ENCODE measurements around the gene OR1A2.
"Not testable (repeated sequence)": the region's sequence is repeated elsewhere in the genome, so short reads cannot be mapped to it uniquely, and the experiment has no call there.

OR1A2 gene

DNA sequence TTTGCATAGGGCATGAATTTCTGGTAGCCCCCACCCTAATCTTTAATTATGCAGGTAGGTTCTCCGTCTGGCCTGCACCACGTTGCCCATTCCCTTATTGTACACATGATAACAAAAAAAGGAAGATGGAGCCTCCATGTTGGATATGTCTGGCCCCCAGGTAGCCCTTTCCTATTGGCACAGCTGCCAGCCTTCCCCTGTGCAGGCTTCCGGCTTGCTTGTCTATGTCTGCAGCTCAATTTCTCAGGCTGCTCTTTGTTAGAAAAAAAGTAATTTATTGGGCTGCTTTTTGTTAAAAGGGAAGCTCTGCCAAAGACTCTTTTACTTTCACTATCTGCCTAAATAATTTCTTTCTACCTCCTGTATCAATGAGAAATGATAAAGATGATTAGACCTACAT, 15.7 kb downstream of the OR1A2 start:
- TF ChIP-seq, protein P1, sequence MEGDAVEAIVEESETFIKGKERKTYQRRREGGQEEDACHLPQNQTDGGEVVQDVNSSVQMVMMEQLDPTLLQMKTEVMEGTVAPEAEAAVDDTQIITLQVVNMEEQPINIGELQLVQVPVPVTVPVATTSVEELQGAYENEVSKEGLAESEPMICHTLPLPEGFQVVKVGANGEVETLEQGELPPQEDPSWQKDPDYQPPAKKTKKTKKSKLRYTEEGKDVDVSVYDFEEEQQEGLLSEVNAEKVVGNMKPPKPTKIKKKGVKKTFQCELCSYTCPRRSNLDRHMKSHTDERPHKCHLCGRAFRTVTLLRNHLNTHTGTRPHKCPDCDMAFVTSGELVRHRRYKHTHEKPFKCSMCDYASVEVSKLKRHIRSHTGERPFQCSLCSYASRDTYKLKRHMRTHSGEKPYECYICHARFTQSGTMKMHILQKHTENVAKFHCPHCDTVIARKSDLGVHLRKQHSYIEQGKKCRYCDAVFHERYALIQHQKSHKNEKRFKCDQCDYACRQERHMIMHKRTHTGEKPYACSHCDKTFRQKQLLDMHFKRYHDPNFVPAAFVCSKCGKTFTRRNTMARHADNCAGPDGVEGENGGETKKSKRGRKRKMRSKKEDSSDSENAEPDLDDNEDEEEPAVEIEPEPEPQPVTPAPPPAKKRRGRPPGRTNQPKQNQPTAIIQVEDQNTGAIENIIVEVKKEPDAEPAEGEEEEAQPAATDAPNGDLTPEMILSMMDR (IDR thresholded peaks at IDR 0.05; ENCODE audit: control insufficient read depth, insufficient read depth, low read depth, low read length, missing control alignments): no peak
- H3K4me3 ChIP-seq (ENCODE audit: control insufficient read depth, low read depth, low read length): no peak overlapping the region
- DNase-seq (ENCODE audit: low read depth): no peak

DNA sequence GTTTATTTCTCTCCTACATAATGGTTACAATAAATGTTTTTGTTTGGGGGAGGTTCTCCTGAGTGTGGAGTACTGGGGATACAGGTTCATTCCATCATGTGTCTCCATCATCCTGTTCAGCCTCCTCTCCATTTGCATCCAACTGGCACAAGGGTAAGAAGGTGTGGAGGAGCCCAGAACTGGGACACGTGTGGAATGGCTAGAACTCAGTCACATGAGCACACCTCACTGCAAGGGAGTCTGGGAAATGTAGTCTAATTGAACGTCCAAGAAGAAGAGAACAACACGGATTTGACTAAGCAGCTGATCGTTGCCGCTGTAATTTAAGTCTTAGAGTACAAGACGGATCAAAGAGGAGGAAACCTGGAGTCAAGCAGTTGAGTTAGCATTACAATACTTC, 16.3 kb downstream of the OR1A2 start:
- no peak overlapping the region for H3K4me3 ChIP-seq (ENCODE audit: control insufficient read depth, low read depth, low read length)
- DNase-seq (ENCODE audit: low read depth): no peak
- TF ChIP-seq, protein P1 (IDR thresholded peaks at IDR 0.05; ENCODE audit: control insufficient read depth, insufficient read depth, low read depth, low read length, missing control alignments): no peak

GRCh38 chr17:3219978-3220377, 22.7 kb downstream of the OR1A2 start:
- H3K4me3 ChIP-seq (ENCODE audit: control insufficient read depth, low read depth, low read length); DNase-seq (ENCODE audit: low read depth): not testable (repeated sequence)

GRCh38 chr17:3221850-3222249, 24.5 kb downstream of the OR1A2 start:
- H3K4me3 ChIP-seq (ENCODE audit: control insufficient read depth, low read depth, low read length): no peak overlapping the region
- TF ChIP-seq, protein P1 (IDR thresholded peaks at IDR 0.05; ENCODE audit: control insufficient read depth, insufficient read depth, low read depth, low read length, missing control alignments): no peak
- DNase-seq (ENCODE audit: low read depth): no peak

GRCh38 chr17:3222505-3222904, 25.2 kb downstream of the OR1A2 start:
- TF ChIP-seq, protein P1 (IDR thresholded peaks at IDR 0.05; ENCODE audit: control insufficient read depth, insufficient read depth, low read depth, low read length, missing control alignments): no peak
- H3K4me3 ChIP-seq (ENCODE audit: control insufficient read depth, low read depth, low read length): no peak overlapping the region
- DNase-seq (ENCODE audit: low read depth): no peak

DNA sequence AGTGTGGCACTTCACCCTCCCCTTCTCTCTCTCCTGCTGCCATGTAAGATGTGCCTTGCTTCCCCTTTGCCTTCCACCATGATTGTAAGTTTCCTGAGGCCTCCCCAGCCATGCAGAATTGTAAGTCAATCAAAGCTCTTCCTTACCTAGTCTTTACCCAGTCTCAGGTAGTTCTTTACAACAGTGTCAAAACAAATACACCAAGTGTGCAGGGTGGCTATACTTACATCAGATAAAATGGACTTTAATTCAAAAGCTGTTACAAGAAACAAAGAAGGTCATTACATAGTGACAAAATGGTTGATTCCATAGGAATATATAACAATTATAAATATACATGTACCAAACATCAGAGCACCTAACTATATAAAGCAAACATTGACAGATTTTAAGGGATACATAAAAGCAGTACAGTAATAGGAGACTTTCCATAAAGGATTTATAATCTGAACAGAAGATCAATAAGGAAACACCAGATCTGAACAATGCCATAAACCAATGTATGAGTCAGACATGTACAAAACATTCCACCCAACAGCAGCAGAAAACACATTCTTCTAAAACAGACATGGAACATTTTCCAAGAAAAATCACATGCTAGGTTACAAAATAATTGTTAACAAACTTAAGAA, 27.5 kb downstream of the OR1A2 start:
- DNase-seq (ENCODE audit: low read depth); H3K4me3 ChIP-seq (ENCODE audit: control insufficient read depth, low read depth, low read length): not testable (repeated sequence)

- DNase-seq (ENCODE audit: low read depth); H3K4me3 ChIP-seq (ENCODE audit: control insufficient read depth, low read depth, low read length): not testable (repeated sequence)
Observed at GRCh38 chr17:3232300-3232699, 35.0 kb downstream of the OR1A2 start.

GRCh38 chr17:3238685-3239084, 41.4 kb downstream of the OR1A2 start:
- DNase-seq (ENCODE audit: low read depth); H3K4me3 ChIP-seq (ENCODE audit: control insufficient read depth, low read depth, low read length): not testable (repeated sequence)

DNA sequence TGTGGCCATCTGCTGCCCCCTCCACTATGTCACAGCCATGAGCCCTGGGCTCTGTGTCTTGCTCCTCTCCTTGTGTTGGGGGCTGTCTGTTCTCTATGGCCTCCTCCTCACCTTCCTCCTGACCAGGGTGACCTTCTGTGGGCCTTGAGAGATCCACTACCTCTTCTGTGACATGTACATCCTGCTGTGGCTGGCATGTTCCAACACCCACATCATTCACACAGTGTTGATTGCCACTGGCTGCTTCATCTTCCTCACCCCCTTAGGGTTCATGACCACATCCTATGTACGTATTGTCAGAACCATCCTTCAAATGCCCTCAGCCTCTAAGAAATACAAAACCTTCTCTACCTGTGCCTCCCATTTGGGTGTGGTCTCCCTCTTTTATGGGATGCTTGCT, 43.7 kb downstream of the OR1A2 start:
- DNase-seq (ENCODE audit: low read depth): not testable (repeated sequence)

GRCh38 chr17:3244841-3245240, 47.5 kb downstream of the OR1A2 start:
- DNase-seq (ENCODE audit: low read depth); H3K4me3 ChIP-seq (ENCODE audit: control insufficient read depth, low read depth, low read length): not testable (repeated sequence)

More for the DNA sequence above, 43.7 kb downstream of the OR1A2 start:
- H3K4me3 ChIP-seq (ENCODE audit: control insufficient read depth, low read depth, low read length): not testable (repeated sequence)
